ENCODE results near the gene MTF1. TPM values are rescaled to one million over a fixed set of nuclear protein-coding genes. Genes with fewer than 3 reads are reported as not detected.

The MTF1 gene
- polyA plus RNA-seq, 1 donor from 2014 or later: 3.7 TPM

DNA sequence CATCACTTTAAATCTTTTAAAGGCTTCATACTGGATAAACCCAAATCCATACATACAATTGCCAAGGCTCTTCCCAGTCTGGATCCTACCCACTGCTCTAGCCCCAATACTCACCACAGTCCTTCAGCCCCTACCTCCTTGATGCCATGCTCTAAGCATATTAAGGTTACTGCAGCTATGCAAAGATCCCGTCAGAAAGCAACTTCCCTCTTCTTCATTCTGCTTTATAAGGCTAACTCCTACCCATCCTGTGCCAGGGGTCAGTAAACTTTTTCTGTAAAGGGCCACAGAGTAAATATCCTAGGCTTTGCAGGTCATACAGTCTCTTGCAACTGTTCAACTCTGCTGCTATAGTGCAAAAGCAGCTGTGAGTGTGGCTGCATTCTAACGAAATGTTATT, 34.3 kb upstream of the MTF1 start:
- Histone ChIP-seq H3K9ac (ENCODE audit: low read length) (no peak overlapping the region), H2AFZ (ENCODE audit: low read depth, low read length) (no peak overlapping the region), H3K9me2 (ENCODE audit: insufficient read depth, low read length) (no peaks in the 10 kb centered on the region), H3K4me2 (ENCODE audit: low read length) (no peak overlapping the region), H3K27ac (ENCODE audit: low read length) (no peak overlapping the region), H3K27me3 (ENCODE audit: insufficient read depth, low read depth, low read length) (no peaks in the 10 kb centered on the region), H3K36me3 (ENCODE audit: insufficient read depth, low read length) (no peaks in the 10 kb centered on the region), H3K79me2 (replicated peaks; ENCODE audit: insufficient read depth, low read length) (no peaks in the 10 kb centered on the region), H4K20me1 (ENCODE audit: insufficient read depth) (no peaks in the 10 kb centered on the region), H3F3A (ENCODE audit: insufficient read depth, low read length, poor library complexity, severe bottlenecking) (no peaks in the 10 kb centered on the region), H3K4me3 (ENCODE audit: low read length) (no peak overlapping the region), H3K9me3 (ENCODE audit: low read length) (no peaks in the 10 kb centered on the region)
- no peak for TF ChIP-seq EP300 (conservative IDR thresholded peaks at IDR 0.05; ENCODE audit: poor library complexity, severe bottlenecking)
- no peak for TF ChIP-seq MXI1 (conservative IDR thresholded peaks at IDR 0.05; ENCODE audit: poor library complexity, severe bottlenecking)
- TF ChIP-seq RAD21 (conservative IDR thresholded peaks at IDR 0.05): no peak
- no peak for TF ChIP-seq POLR2AphosphoS5 (IDR thresholded peaks at IDR 0.05)
- TF ChIP-seq, protein P1, sequence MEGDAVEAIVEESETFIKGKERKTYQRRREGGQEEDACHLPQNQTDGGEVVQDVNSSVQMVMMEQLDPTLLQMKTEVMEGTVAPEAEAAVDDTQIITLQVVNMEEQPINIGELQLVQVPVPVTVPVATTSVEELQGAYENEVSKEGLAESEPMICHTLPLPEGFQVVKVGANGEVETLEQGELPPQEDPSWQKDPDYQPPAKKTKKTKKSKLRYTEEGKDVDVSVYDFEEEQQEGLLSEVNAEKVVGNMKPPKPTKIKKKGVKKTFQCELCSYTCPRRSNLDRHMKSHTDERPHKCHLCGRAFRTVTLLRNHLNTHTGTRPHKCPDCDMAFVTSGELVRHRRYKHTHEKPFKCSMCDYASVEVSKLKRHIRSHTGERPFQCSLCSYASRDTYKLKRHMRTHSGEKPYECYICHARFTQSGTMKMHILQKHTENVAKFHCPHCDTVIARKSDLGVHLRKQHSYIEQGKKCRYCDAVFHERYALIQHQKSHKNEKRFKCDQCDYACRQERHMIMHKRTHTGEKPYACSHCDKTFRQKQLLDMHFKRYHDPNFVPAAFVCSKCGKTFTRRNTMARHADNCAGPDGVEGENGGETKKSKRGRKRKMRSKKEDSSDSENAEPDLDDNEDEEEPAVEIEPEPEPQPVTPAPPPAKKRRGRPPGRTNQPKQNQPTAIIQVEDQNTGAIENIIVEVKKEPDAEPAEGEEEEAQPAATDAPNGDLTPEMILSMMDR (IDR thresholded peaks at IDR 0.05; ENCODE audit: poor library complexity, severe bottlenecking): no peak
- TF ChIP-seq SMC3 (conservative IDR thresholded peaks at IDR 0.05; ENCODE audit: poor library complexity): no peak
- TF ChIP-seq TAF1 (IDR thresholded peaks at IDR 0.05; ENCODE audit: low read depth): no peak
- TF ChIP-seq EZH2 (IDR thresholded peaks at IDR 0.05; ENCODE audit: borderline replicate concordance, insufficient read depth, low read length, poor library complexity, severe bottlenecking): no peak
- TF ChIP-seq, protein P2, sequence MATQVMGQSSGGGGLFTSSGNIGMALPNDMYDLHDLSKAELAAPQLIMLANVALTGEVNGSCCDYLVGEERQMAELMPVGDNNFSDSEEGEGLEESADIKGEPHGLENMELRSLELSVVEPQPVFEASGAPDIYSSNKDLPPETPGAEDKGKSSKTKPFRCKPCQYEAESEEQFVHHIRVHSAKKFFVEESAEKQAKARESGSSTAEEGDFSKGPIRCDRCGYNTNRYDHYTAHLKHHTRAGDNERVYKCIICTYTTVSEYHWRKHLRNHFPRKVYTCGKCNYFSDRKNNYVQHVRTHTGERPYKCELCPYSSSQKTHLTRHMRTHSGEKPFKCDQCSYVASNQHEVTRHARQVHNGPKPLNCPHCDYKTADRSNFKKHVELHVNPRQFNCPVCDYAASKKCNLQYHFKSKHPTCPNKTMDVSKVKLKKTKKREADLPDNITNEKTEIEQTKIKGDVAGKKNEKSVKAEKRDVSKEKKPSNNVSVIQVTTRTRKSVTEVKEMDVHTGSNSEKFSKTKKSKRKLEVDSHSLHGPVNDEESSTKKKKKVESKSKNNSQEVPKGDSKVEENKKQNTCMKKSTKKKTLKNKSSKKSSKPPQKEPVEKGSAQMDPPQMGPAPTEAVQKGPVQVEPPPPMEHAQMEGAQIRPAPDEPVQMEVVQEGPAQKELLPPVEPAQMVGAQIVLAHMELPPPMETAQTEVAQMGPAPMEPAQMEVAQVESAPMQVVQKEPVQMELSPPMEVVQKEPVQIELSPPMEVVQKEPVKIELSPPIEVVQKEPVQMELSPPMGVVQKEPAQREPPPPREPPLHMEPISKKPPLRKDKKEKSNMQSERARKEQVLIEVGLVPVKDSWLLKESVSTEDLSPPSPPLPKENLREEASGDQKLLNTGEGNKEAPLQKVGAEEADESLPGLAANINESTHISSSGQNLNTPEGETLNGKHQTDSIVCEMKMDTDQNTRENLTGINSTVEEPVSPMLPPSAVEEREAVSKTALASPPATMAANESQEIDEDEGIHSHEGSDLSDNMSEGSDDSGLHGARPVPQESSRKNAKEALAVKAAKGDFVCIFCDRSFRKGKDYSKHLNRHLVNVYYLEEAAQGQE (IDR thresholded peaks at IDR 0.05; ENCODE audit: borderline replicate concordance): no peak

DNA sequence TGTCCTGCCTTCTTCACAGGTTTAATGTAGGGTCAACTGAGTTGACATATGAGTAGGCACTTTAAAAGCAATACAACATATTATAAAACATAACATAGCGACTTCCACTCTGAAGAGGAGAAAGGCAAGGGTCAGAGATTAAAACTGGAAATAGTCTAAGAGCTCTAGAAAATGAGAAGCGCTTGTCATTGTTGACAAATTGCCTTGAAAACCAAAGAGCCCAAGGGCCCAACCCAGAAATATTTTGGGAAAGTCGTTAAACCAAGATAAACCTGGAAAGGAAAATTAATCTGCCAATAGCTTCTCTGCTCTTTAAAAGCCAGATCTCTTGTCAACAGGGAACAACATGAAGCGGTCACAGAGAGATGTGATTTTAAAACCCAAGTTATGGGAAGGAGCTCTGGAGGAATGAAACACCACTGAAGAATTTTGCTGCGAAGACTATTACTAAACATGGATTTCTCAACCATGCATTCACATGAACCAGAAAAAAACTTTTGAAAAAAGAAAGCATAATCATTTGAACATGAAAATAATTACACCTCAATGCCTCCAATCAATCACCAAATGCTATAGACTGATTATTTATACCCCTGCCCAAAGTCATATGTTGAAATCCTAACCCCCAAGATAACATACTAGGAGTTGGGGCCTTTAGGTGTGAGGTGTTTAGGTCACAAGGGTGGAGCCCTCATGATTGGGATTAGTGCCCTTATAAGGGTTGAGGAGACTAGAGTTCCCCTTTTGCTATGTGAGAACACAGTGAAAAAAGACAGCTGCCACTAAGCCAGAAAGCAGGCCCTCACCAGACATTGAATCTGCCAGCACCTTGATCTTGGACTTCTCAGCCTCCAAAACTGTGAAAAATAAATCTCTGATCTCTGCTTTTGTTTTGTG, 33.0 kb upstream of the MTF1 start:
- H3K9me3 ChIP-seq (ENCODE audit: low read length): no peaks in the 10 kb centered on the region

More for the DNA sequence above, 33.0 kb upstream of the MTF1 start:
- Histone ChIP-seq H3K36me3 (ENCODE audit: insufficient read depth, low read length) (no peaks in the 10 kb centered on the region), H2AFZ (ENCODE audit: low read depth, low read length) (no peak overlapping the region), H3K4me3 (ENCODE audit: low read length) (no peak overlapping the region), H3K27me3 (ENCODE audit: insufficient read depth, low read depth, low read length) (no peaks in the 10 kb centered on the region), H3K27ac (ENCODE audit: low read length) (no peak overlapping the region), H3K79me2 (replicated peaks; ENCODE audit: insufficient read depth, low read length) (no peaks in the 10 kb centered on the region), H4K20me1 (ENCODE audit: insufficient read depth) (no peaks in the 10 kb centered on the region), H3K4me2 (ENCODE audit: low read length) (no peak overlapping the region), H3F3A (ENCODE audit: insufficient read depth, low read length, poor library complexity, severe bottlenecking) (no peaks in the 10 kb centered on the region), H3K9ac (ENCODE audit: low read length) (no peak overlapping the region), H3K9me2 (ENCODE audit: insufficient read depth, low read length) (no peaks in the 10 kb centered on the region)
- no peak for TF ChIP-seq SMC3 (conservative IDR thresholded peaks at IDR 0.05; ENCODE audit: poor library complexity)
- TF ChIP-seq EP300 (conservative IDR thresholded peaks at IDR 0.05; ENCODE audit: poor library complexity, severe bottlenecking): no peak
- TF ChIP-seq RAD21 (conservative IDR thresholded peaks at IDR 0.05): no peak
- no peak for TF ChIP-seq MXI1 (conservative IDR thresholded peaks at IDR 0.05; ENCODE audit: poor library complexity, severe bottlenecking)
- TF ChIP-seq EZH2 (IDR thresholded peaks at IDR 0.05; ENCODE audit: borderline replicate concordance, insufficient read depth, low read length, poor library complexity, severe bottlenecking): no peak
- TF ChIP-seq TAF1 (IDR thresholded peaks at IDR 0.05; ENCODE audit: low read depth): no peak
- TF ChIP-seq, protein P1 (IDR thresholded peaks at IDR 0.05; ENCODE audit: poor library complexity, severe bottlenecking): no peak
- TF ChIP-seq, protein P2 (IDR thresholded peaks at IDR 0.05; ENCODE audit: borderline replicate concordance): no peak
- TF ChIP-seq POLR2AphosphoS5 (IDR thresholded peaks at IDR 0.05): no peak

All from neural cell (in vitro differentiated cells).